GM18907 (cell line): ENCODE measurements around the gene UBE2F.
"Not testable (repeated sequence)": the region's sequence is repeated elsewhere in the genome, so short reads cannot be mapped to it uniquely, and the experiment has no call there.

Source experiments
- ATAC-seq: cut with Tn5 transposase; IDR thresholded peaks from one replicate; pipeline ENCODE4 v1.9.1; 2021; ENCODE audit warnings: mild to moderate bottlenecking, moderate library complexity; ENCODE audit not compliant: unreplicated experiment

The UBE2F gene

GRCh38 chr2:237977380-237977779, 10.6 kb downstream of the UBE2F start:
- ATAC-seq, result no peak

- no peak for ATAC-seq
Measured at GRCh38 chr2:237978058-237978712, 11.4 kb downstream of the UBE2F start.

- ATAC-seq, result no peak
Measured at GRCh38 chr2:237979331-237979730, 12.5 kb downstream of the UBE2F start.

GRCh38 chr2:237980087-237980486, 13.3 kb downstream of the UBE2F start:
- no peak for ATAC-seq

GRCh38 chr2:237980751-237981150, 13.9 kb downstream of the UBE2F start:
- ATAC-seq, result no peak

GRCh38 chr2:237981621-237982020, 14.8 kb downstream of the UBE2F start:
- not testable (repeated sequence) for ATAC-seq

GRCh38 chr2:237982039-237982725, 15.4 kb downstream of the UBE2F start:
- no peak for ATAC-seq

- ATAC-seq, result no peak
Measured at GRCh38 chr2:237983922-237984321, 17.1 kb downstream of the UBE2F start.

GRCh38 chr2:237987268-237987667, 20.5 kb downstream of the UBE2F start:
- no peak for ATAC-seq

- no peak for ATAC-seq
Measured at GRCh38 chr2:237993701-237994100, 26.9 kb downstream of the UBE2F start.

- no peak for ATAC-seq
Measured at GRCh38 chr2:237995036-237995435, 28.2 kb downstream of the UBE2F start.

GRCh38 chr2:237996021-237996593, 29.3 kb downstream of the UBE2F start:
- ATAC-seq, result no peak

- no peak for ATAC-seq
Measured at GRCh38 chr2:237997521-237997920, 30.7 kb downstream of the UBE2F start.

GRCh38 chr2:237998530-237998929, 31.7 kb downstream of the UBE2F start:
- ATAC-seq, result peak; percentile 72

GRCh38 chr2:238003234-238004031, 36.6 kb downstream of the UBE2F start:
- ATAC-seq, result no peak

- no peak for ATAC-seq
Measured at GRCh38 chr2:238004077-238004830, 37.4 kb downstream of the UBE2F start.

GRCh38 chr2:238005528-238005927, 38.7 kb downstream of the UBE2F start:
- no peak for ATAC-seq

GRCh38 chr2:238006510-238006909, 39.7 kb downstream of the UBE2F start:
- no peak for ATAC-seq

GRCh38 chr2:238007924-238008323, 41.1 kb downstream of the UBE2F start:
- no peak for ATAC-seq

GRCh38 chr2:238009563-238009962, 42.7 kb downstream of the UBE2F start:
- no peak for ATAC-seq

GRCh38 chr2:238010572-238010971, 43.8 kb downstream of the UBE2F start:
- no peak for ATAC-seq
